ENCODE results near the gene ING3.

The ING3 gene

DNA sequence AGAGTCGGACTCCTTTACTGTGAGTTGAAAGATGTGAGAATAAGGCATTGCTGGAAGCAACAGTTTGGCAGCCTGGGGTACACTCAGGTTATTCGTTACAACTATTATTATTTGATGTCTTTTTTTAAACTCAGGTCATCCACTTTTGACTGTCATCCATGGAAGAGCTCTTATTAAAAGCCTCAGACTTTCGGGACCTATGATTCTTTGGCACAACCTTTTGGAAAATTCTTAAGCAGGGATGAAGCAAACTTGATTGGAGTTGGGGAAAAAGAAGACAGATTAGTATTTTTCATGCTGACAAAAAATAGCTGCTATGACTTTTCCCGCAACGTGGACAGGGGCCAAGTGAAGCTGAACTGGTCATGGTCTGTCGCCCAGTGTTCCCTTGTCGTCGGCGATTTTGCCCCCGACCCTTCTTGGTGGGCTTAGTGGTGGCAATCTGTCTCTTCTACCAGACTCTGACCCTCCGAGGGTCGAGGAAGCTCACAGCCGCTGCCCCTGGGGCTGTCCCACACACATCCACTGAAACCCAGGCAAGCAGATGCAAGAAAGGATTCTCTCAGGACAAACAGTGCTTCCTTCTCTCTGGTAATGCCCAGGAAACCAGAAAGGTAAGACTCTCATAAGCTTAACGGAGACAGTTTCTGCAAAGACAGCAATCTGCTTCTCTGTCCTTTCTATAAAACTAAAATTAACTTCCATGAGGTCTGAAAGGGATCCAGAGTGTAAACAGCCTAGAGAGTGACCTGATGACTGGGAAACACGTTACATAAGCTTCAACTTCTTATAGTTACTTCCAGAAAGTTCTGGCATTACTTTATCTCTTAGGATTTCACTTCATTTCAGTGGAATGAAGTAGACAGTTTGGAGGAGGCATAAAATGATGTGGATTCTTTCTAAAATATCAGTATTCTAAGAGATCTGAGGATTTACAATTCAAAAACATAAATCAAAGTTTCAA is 39.0 kb downstream of the ING3 start:
- DNase-seq = no peak

GRCh38 chr7:120990468-120991118 is 40.0 kb downstream of the ING3 start:
- DNase-seq = no peak

DNA sequence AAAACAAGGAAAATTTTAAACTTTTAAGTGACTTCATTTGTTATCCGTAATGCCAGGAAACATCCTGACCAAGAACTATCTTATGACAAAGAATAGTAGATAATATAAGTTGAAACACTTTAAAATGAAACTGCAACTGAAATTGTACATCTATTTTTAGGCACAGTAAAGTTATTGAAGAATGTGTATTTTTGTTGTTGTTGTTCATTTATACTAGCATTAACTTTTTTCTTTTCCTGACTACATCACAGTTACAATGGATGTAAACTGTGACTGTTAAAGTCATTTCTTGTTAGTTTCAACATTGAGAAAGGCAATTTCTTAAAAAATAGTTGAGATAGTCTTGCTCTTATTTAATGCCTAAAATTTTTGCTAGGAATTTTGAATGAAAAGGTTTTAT is 40.6 kb downstream of the ING3 start:
- DNase-seq = no peak

GRCh38 chr7:120991581-120991980 is 41.0 kb downstream of the ING3 start:
- DNase-seq = no peak

- DNase-seq = no peak
Observed at GRCh38 chr7:120992272-120992964, 41.8 kb downstream of the ING3 start.

- DNase-seq = no peak
Observed at GRCh38 chr7:120992965-120993494, 42.5 kb downstream of the ING3 start.

DNA sequence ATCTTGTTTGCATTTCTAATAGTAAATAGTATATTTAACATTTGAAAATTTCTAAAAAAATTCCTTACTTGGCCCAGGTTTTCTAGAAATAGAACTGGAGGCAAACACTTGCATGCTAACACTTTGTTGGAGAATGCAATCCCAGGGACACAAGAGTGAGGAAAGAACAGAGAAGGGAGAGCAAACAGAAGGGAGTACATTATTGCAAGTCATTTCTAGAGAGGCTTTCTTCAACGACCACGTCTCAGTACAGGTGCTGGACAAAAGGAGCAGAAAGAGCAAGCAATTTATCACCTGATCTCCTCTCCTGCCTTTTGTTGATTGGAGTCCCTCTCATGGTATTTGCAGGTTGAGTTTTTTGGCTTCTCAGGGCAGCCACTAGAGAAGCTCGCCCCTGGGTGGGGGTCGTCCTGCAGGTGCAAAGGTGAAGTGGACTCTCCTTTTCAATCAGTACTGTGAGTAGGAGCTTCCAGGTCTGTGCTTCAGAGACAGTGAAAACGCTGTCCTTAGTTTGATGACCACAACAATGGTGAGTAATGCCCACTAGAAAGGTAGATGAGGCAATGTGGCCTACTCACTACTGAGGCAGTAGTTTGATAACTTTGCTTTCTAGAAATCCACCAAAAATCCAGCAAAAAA is 43.1 kb downstream of the ING3 start:
- no peak for DNase-seq

GRCh38 chr7:120994512-120995410 is 44.2 kb downstream of the ING3 start:
- DNase-seq = no peak

DNA sequence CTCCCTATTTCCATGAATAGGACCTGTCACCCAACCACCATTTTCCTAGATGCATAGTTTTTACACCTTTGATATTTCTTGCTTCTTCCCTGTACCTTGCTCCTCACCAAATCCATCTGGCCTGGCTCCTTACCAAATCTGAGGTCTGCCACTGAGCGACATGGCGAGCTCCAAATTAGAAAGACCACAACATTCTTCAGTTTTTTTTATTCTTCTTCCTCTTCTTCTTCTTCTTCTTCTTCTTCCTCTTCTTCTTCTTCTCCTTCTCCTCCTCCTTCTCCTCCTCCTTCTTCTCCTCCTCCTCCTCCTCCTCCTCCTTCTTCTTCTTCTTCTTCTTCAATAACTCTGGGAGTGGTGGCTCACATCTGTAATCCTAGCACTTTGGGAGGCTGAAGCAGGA is 45.1 kb downstream of the ING3 start:
- no peak for DNase-seq

DNA sequence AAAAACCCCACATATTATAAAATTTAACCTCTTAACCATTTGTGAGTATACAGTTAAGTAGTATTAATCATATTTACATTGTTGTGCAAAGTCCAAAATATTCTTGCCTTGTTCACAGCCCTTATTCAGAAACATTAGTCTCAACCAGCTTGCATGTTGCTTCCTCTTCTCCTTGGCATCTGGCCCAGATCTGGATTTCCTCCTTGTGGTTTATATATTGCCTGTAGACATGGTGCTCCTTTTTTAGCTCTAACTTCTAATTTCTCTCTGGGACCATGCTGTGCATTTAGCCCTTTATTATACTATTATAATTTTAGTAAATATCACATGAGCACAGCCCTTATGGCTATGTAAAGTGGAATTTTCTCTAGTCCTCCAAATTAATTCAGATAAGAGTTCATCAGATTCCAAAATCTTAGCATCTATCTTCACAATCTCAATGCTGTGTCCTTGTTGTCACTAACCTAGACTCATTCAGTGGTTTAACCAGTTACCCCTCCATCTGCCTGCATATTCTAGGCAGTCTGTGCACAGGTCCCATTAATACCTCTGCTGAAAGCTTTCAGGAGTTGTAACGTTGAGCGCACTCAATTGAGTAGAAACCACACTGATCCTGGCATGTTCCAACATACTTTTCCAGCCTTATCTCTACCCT is 45.9 kb downstream of the ING3 start:
- DNase-seq = no peak

DNA sequence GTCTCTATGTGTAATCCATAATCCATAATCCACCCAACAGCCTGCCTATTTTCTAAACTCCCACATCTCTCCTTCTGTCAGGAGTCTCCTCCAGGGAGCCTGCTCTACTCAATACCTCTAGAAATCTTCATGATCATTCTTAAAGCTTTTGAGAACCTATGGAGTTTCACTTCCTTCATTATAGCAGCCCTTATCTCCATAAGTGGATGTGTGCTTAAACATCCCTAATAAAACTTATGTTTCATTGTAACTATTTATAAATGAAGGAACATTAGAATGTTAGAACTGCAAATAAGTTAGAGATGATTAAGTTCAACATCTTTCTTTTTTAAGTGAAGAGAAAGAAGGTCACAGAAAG is 46.4 kb downstream of the ING3 start:
- no peak for DNase-seq

DNA sequence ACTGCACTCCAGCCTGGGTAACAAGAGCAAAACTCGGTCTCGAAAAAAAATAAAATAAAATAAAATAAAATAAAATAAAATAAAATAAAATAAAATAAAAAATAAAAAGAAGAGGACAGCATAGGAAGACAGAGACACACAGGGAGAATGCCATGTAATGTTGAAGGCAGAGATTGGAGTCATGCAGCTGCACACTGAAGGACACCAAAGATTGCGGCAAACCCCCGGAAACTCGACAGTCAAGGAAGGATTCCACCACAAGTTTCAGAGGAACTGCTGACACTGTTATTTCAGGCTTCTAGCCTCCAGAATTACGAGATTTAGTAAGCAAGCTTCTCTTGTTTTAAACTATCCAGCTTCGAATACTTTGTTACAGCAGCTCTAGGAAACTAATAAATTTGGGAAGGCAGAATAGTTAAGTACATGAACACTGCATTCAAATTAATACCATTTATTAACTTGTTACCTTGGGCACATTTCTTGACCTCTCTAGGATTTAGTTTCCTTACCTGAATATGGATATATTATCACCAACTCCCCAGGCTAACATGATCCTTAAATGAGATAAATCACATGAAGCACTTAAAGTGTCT is 47.4 kb downstream of the ING3 start:
- no peak for DNase-seq

DNA sequence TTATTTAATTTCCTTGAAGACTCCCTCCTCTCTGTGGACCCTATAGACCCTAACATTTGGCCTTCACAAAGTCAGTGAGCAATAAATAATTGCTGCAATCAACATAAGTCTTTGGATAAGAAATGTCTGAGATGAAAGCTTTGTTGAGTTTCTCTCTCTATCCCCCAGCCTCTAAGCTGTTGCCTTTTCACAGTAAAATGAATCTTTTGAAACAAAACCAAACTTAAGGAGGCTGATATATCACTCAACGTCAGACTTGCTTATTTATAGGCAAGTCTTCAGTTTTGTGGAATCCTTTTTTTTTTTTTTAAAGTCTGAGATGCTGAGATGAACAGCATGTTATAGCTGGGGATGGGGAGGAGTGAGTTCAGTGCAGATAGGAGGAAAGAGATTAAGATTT is 47.9 kb downstream of the ING3 start:
- no peak for DNase-seq

- no peak for DNase-seq
Observed at GRCh38 chr7:120998996-120999565, 48.5 kb downstream of the ING3 start.

DNA sequence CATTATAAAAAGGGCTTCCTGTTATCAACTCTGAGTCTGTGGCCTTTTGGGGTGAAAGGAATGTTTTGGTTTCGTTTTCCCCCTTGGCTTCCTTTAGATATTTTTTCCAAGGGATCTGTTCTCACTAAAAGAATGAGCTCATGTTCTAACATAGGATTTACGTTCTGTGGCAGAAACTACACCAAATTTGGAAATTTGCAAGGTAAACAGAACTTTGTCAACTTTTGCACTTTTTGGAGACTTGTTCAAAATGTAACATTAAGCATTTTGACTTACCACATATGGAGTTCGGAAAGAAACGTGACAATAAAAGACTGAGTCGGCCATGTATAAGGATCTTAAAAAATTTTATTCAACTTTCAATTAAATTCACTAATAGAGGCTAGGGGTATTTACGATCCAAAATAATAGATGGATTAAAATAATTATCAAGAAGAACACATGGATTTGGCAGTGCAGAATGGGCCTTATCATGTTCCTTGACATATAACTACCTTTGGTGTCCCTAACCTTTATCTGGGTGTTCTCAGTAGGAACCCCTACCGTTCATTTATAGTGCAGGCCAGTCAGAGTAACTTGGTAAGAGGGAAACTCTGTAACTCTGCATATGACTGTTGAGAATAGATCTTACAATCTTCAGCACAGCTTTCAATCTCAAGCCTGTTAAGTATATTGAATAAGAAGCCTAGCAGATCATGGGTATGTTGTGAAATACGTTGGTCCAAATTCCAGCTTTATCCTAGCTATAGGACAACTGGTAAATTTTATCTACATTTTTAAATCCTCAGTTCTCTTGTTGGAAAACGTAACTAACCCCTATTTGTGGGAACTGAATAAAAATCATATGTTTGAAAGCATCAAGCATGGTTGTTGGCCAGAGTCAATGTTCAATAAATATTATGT is 49.8 kb downstream of the ING3 start:
- DNase-seq = no peak

DNA sequence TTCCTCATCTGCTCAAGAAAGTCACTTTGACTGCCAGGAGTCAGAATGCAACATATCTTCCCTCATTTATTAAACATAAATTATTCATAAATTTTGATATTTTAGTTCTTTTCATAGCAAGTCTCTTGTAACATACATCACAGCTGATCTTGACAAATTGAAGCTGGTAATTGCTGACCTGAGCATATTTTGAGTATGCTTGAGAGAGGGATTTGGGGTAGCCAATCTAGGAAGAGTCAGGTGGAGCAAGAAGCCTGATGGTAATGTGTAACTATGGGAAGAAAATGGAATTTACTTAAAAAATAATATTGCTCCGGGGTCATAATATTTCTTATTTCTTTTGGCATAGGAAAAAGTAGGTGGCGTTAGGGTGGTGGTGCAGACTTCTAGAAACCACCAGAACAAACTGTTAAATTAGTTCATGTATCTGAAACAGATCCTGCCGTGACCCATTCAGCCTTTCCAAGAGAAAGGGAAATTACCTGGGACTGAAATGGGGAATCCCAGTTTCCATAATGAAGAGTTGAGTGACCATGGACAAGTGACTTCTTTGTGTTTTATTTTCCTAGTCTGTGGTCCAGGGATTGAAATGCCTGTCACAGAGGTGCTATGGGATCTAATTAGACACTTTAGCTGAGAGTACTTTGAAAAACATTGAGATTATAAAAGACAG is 50.8 kb downstream of the ING3 start:
- no peak for DNase-seq

- DNase-seq = no peak
Observed at GRCh38 chr7:121002048-121002756, 51.6 kb downstream of the ING3 start.

DNA sequence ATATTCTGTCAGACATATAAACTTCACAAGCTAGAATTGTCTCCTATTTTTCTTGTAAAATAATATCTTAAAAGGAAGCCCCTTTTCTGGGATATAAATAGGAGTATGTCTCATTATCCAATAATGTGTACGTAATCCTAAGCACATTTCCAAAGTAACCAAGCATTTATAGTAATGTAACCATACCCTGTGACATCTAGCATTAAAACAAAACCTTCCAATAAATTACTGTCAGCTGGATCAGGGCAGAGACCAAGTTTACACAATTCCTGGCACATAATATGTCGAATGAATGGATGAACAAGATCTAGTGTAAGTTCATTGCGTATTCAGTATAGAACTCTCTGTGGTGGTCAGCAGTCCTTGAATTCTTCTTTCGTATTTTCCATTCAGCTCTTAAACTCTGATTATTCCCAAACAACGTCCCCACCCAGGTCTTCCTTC is 52.2 kb downstream of the ING3 start:
- DNase-seq = no peak
